CD4-positive, alpha-beta T cell (primary cell): ENCODE measurements around the gene ALK. TPM values are rescaled to one million over a fixed set of nuclear protein-coding genes. Genes with fewer than 3 reads are reported as not detected.

Source experiments
- ATAC-seq: fragments of 200-7000 bp; cut with Tn5 transposase; one replicate; pipeline ENCODE4 v1.10.0; 2022; ENCODE audit warnings: mild to moderate bottlenecking; ENCODE audit not compliant: poor library complexity
- CTCF ChIA-PET: fragments of 350-600 bp; sonication (Branson Sonifier 250); formaldehyde crosslinking; loops from one replicate; lab custom pipeline; 2021; ENCODE audit warnings: antibody characterized with exemption, inconsistent platforms; lab: Charles Lee
- POLR2A ChIA-PET: fragments of 350-600 bp; sonication (Branson Sonifier 250); formaldehyde crosslinking; loops from one replicate; lab custom pipeline; 2021; ENCODE audit warnings: antibody characterized with exemption, inconsistent platforms; lab: Charles Lee
- DNase-seq, 14 experiments: peaks; one replicate each; pipeline ENCODE4 v3.0.0-alpha.2; 2013 to 2020; ENCODE audit warnings: mixed read lengths in 2 of 14
- H3K27ac ChIP-seq, 2 donors: one replicate each; pipeline versions ENCODE4 v1.5.1 to v1.7.0; 2013; ENCODE audit warnings: low read length in 2 of 2, low read depth in 1 of 2, mild to moderate bottlenecking in 1 of 2
- H3K27me3 ChIP-seq, 2 experiments: 1 replicate in 1 of 2; 2 replicates in 1 of 2; pipeline versions ENCODE4 v1.6.1 to v1.7.0; 2013; ENCODE audit warnings: low read length in 2 of 2, control low read depth in 1 of 2, mild to moderate bottlenecking in 1 of 2, moderate library complexity in 1 of 2; ENCODE audit not compliant: insufficient read depth in 2 of 2, control insufficient read depth in 1 of 2
- H3K36me3 ChIP-seq: one replicate; pipeline ENCODE4 v1.6.1; 2013; ENCODE audit warnings: low read length, control low read depth; ENCODE audit not compliant: insufficient read depth
- H3K4me1 ChIP-seq: one replicate; pipeline ENCODE4 v1.6.1; 2013; ENCODE audit warnings: low read length, control low read depth; ENCODE audit not compliant: insufficient read depth
- H3K4me3 ChIP-seq: one replicate; pipeline ENCODE4 v1.5.1; 2013; ENCODE audit warnings: mild to moderate bottlenecking, low read length, moderate library complexity
- H3K9me3 ChIP-seq, 2 experiments: 1 replicate in 1 of 2; 2 replicates in 1 of 2; pipeline versions ENCODE4 v1.6.1 to v1.7.0; 2013; ENCODE audit warnings: low read length in 2 of 2, mild to moderate bottlenecking in 2 of 2, control low read depth in 1 of 2, moderate library complexity in 1 of 2; ENCODE audit not compliant: control insufficient read depth in 1 of 2, insufficient read depth in 1 of 2
- H3K27ac Mint-ChIP-seq: one replicate; pipeline ENCODE4 v1.8.0; 2020; ENCODE audit warnings: mixed read lengths
- H3K27me3 Mint-ChIP-seq: one replicate; pipeline ENCODE4 v1.8.0; 2021; ENCODE audit warnings: mixed read lengths
- H3K36me3 Mint-ChIP-seq: one replicate; pipeline ENCODE4 v1.8.0; 2021; ENCODE audit warnings: low read depth, mixed read lengths
- H3K4me1 Mint-ChIP-seq: one replicate; pipeline ENCODE4 v1.8.0; 2021; ENCODE audit warnings: low read depth, mixed read lengths
- H3K4me3 Mint-ChIP-seq: one replicate; pipeline ENCODE4 v1.8.0; 2020; ENCODE audit warnings: mild to moderate bottlenecking, mixed read lengths
- H3K9me3 Mint-ChIP-seq: one replicate; pipeline ENCODE4 v1.8.0; 2020; ENCODE audit warnings: mixed read lengths
- CTCF ChIP-seq: fragments of 200-600 bp; IDR thresholded peaks from one replicate; pipeline ENCODE4 v1.8.0; 2022; ENCODE audit warnings: antibody characterized with exemption, mild to moderate bottlenecking
- intact Hi-C, 2 experiments: fragments of 100-400 bp; cut with DNase I in 1 of 2; cut with micrococcal nuclease in 1 of 2; formaldehyde crosslinking; loops; one replicate each; pipeline versions ENCODE4 v1.15.1 to v1.9.0; 2023 to 2025; cut with DNase I, micrococcal nuclease
- total RNA-seq, 174 experiments: library from RNA in 2 of 174; stranded (reverse) in 2 of 174; gene quantifications; one replicate each; pipeline ENCODE4 v1.2.3 and lab custom pipeline; 2021 to 2026

The ALK gene
- total RNA-seq, 2 experiments from 2014 or later, result not detected

- CTCF ChIA-PET, result interaction anchor here (0.7 kb wide), 1 partner anchor 12 kb away, joined by 3 read pairs; no protein-coding TSS in a partner anchor
- TF ChIP-seq CTCF, result no peak
- Histone ChIP-seq H3K27ac (no peak overlapping the region), H3K36me3 (no peaks in the 10 kb centered on the region), H3K9me3 (no peaks in the 10 kb centered on the region), H3K4me3 (no peak overlapping the region), H3K27me3 (peaks cover 0 to 8% of the 10 kb centered on the region in 2 experiments), H3K4me1 (no peaks in the 10 kb centered on the region)
- no peaks in the 10 kb centered on the region for H3K4me1 Mint-ChIP-seq
- no peaks in the 10 kb centered on the region for H3K9me3 Mint-ChIP-seq
- peaks cover 30% of the 10 kb centered on the region for H3K27me3 Mint-ChIP-seq
- intact Hi-C loops, result no loop called here
- no peak for DNase-seq
- ATAC-seq, result no peak
- POLR2A ChIA-PET, result no interaction called here
- no peaks in the 10 kb centered on the region for H3K36me3 Mint-ChIP-seq
- no peak overlapping the region for H3K27ac Mint-ChIP-seq
- no peak overlapping the region for H3K4me3 Mint-ChIP-seq
Observed at GRCh38 chr2:29634916-29635315, 286.5 kb downstream of the ALK start.

- H3K4me3 Mint-ChIP-seq, result no peak overlapping the region
- no peak overlapping the region for H3K27ac Mint-ChIP-seq
- POLR2A ChIA-PET, result no interaction called here
- no peaks in the 10 kb centered on the region for H3K4me1 ChIP-seq
- ATAC-seq (no peak), DNase-seq (no peak)
- H3K36me3 ChIP-seq, result no peaks in the 10 kb centered on the region
- H3K27me3 Mint-ChIP-seq, result peaks cover 24% of the 10 kb centered on the region
- no peaks in the 10 kb centered on the region for H3K4me1 Mint-ChIP-seq
- no peak overlapping the region for H3K4me3 ChIP-seq
- peaks cover 1 to 8% of the 10 kb centered on the region in 2 experiments for H3K27me3 ChIP-seq
- no peaks in the 10 kb centered on the region for H3K36me3 Mint-ChIP-seq
- no peak overlapping the region for H3K27ac ChIP-seq
- CTCF ChIA-PET, result no interaction called here
- no peaks in the 10 kb centered on the region for H3K9me3 Mint-ChIP-seq
- no peaks in the 10 kb centered on the region for H3K9me3 ChIP-seq
- no peak for TF ChIP-seq CTCF
- intact Hi-C loops, result no loop called here
Observed at GRCh38 chr2:29632018-29632417, 289.4 kb downstream of the ALK start.

- Mint-ChIP-seq H3K9me3 (no peaks in the 10 kb centered on the region), H3K4me3 (no peak overlapping the region), H3K36me3 (no peaks in the 10 kb centered on the region), H3K4me1 (no peaks in the 10 kb centered on the region), H3K27me3 (peaks cover 24% of the 10 kb centered on the region), H3K27ac (no peak overlapping the region)
- CTCF ChIA-PET, result no interaction called here
- Histone ChIP-seq H3K4me1 (no peaks in the 10 kb centered on the region), H3K27ac (no peak overlapping the region), H3K36me3 (no peaks in the 10 kb centered on the region), H3K4me3 (no peak overlapping the region), H3K9me3 (no peaks in the 10 kb centered on the region), H3K27me3 (peaks cover 6 to 10% of the 10 kb centered on the region in 2 experiments)
- no peak for ATAC-seq
- POLR2A ChIA-PET, result no interaction called here
- intact Hi-C loops, result no loop called here
- DNase-seq, result no peak
- no peak for TF ChIP-seq CTCF
Observed at GRCh38 chr2:29629495-29629894, 291.9 kb downstream of the ALK start.
